ENCODE results near the gene PSD.

DNA sequence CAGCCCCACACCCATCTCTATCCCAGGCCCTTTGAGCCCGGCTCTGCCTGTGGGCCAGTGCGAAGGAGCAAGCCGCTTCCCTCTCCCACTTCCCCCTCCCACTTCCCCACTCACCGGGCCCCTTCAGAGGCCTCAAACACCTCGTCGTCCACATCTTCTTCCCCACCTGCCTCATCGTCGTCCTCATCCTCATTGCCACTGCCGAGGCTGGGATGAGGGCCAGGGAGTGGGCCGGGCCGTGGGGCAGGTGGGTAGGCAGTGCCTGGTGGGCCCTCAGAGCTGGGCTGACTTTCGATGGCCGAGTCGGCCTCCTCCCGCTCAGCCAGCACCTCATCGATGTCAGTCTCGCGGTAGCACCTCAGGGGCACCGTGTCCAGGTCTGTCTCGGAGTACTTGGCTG is 3.8 kb downstream of the PSD start:
- TF ChIP-seq, protein P1, sequence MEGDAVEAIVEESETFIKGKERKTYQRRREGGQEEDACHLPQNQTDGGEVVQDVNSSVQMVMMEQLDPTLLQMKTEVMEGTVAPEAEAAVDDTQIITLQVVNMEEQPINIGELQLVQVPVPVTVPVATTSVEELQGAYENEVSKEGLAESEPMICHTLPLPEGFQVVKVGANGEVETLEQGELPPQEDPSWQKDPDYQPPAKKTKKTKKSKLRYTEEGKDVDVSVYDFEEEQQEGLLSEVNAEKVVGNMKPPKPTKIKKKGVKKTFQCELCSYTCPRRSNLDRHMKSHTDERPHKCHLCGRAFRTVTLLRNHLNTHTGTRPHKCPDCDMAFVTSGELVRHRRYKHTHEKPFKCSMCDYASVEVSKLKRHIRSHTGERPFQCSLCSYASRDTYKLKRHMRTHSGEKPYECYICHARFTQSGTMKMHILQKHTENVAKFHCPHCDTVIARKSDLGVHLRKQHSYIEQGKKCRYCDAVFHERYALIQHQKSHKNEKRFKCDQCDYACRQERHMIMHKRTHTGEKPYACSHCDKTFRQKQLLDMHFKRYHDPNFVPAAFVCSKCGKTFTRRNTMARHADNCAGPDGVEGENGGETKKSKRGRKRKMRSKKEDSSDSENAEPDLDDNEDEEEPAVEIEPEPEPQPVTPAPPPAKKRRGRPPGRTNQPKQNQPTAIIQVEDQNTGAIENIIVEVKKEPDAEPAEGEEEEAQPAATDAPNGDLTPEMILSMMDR (IDR thresholded peaks at IDR 0.05) = no peak
- TF ChIP-seq POLR2AphosphoS5 (IDR thresholded peaks at IDR 0.05) (no peak), POLR2A (IDR thresholded peaks at IDR 0.05) (no peak), EP300 (IDR thresholded peaks at IDR 0.05) (no peak)
